ENCODE measurements around the gene FAIM2.

FAIM2 gene

DNA sequence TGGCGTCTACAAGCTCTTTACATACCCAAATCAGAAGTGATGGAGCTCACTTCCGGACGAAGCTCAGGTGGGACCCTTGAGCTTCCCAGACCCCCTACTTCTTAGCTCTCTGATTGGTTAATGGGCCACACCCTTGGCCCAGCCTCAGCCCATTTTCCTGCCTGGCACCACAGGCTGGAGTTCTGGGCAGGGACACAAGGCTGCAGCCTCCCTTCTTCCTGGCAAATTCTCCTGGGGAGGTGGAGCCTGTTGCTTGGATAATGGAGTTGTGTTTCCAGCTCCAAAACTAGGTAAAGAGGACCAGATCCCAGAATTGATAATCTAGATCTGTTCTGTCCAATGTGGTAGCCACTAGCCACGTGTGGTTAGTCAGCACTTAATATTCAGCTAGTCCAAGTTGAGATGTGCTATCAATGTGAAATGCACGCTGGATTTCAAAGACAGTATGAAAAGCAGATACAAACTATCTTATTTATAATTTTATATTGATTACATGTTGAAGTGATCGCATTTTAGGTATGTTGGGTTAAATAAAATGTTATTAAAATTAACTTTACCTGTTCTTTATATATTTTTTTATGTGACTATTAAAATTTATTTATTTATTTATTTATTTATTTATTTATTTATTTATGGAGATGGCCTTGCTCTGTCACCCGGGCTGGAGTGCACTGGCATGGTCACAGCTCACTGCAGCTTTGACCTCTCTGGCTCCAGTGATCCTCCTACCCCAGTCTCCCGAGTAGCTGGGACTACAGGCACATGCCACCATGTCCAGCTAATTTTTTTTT is 12.6 kb upstream of the FAIM2 start:
- Histone ChIP-seq H3K4me1 (ENCODE audit: insufficient read depth, low read length) (peaks cover 6% of the 10 kb centered on the region; the same call in 1 of the 2 replicates), H3K36me3 (ENCODE audit: insufficient read depth, low read length) (no peaks in the 10 kb centered on the region), H3K9ac (ENCODE audit: low read depth, low read length) (no peak overlapping the region), H3K9me3 (ENCODE audit: control insufficient read depth, insufficient read depth, low read length) (no peaks in the 10 kb centered on the region)

DNA sequence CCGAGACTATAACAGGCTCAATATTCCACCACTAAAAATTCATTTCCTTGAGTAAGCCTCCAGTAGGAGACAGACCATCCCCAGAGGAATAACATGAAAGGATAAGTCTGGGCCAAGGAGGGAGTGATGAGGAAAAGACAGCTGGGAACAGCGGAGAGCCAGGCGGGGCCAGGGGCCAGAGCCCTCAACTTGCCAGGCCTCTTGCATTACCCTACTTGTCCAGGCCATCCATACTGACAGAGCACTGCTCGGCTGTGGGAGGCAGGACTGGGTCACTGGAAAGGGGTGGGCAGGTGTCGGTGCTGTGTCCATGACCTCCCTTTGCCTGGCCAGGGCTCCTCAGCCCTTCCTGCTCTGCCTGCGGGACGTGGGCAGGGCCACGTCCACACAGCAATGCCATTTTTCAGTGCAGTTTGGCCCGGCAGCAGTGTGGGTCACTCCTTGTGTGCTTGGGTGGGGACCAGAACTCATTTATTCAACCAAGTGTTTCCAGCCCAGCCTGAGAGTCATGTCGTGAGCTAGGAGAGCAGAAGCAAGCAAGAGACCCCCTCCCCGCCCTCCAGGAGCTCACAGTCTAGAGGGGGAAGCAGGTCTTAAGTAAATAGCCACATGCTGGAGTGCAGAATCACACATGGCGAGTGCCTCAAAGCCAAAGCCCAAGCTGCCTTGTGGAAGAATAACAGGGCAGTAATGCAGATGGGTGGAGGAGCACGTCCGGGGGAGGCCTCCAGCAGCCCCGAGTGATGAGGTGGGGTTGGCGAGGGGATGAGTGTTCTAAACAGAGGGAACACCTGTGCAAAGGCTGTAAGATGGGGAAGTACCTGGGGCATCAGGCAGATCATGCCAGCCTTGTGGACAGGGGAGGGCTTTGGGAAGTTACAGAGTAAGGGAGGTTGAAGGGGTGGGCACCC is 8.9 kb upstream of the FAIM2 start:
- H3K9ac ChIP-seq (ENCODE audit: low read depth, low read length), result no peak overlapping the region
- H3K36me3 ChIP-seq (ENCODE audit: insufficient read depth, low read length), result no peaks in the 10 kb centered on the region
- no peaks in the 10 kb centered on the region for H3K9me3 ChIP-seq (ENCODE audit: control insufficient read depth, insufficient read depth, low read length)
- peaks cover 16% of the 10 kb centered on the region; the same call in 1 of the 2 replicates for H3K4me1 ChIP-seq (ENCODE audit: insufficient read depth, low read length)

DNA sequence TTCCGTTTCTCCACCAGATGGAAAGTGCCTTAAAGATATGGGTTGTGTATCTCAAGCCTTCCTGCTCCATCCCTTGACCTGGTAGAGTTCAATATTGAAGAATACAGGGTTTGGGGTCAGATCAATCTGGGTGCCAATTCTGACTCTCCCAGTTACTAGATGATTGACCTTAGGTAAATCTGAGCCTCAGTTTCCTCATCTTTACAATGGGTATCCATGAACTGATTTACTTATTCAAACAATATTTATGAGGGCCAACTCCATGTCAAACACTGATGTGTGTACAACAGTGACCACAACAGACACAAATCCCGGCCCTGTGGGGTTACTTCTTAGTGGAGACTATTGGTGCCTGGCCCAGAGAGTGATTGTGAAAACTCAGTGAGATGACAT is 7.5 kb upstream of the FAIM2 start:
- Histone ChIP-seq H3K9me3 (ENCODE audit: control insufficient read depth, insufficient read depth, low read length) (no peaks in the 10 kb centered on the region), H3K9ac (ENCODE audit: low read depth, low read length) (no peak overlapping the region), H3K4me1 (ENCODE audit: insufficient read depth, low read length) (peaks cover 16% of the 10 kb centered on the region; the same call in 1 of the 2 replicates), H3K36me3 (ENCODE audit: insufficient read depth, low read length) (no peaks in the 10 kb centered on the region)

DNA sequence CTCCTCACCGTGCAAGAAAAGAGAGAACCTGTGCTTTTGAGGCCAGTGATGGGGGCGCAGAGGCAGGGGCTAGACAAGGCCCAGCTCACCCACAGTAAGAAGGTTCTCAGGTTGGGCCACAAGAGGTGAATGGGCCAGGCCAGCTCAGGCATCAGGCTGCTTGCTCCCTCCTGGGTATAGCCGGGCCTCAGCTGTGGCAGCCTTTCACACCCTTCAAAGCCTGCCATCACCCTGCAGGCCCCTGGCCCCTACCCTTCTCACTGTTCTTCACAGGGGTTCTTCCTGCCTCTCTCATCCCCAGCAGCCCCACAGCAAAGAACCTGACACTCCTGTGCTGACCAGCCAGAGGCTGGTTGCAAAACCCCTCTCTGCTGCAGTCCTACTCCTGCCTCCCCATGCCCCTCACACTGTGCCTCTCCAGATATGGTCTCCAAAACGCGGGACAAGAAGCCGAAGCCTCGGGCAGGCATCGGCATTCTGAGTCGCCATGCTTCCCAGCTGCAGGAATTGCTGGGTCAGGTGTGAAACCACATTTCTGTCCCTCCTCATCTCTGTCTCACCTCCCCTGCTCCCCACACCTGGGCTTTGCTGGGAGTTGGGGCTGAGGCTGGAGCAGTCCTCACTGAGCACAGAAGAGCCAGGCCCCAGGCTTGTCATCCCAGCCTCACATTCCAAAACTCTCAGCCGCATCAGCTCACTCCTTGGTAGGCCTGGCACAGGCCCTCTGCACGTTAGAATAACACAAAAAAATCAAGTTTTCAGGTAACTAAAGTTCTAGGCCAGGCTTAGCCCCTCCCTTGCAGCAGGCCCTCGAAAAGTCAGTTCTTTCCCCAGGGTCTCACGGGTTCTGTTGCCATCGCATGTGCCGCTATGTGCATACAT is 6.9 kb upstream of the FAIM2 start:
- no peak overlapping the region for H3K9ac ChIP-seq (ENCODE audit: low read depth, low read length)
- H3K36me3 ChIP-seq (ENCODE audit: insufficient read depth, low read length), result no peaks in the 10 kb centered on the region
- peaks cover 16% of the 10 kb centered on the region; the same call in 1 of the 2 replicates for H3K4me1 ChIP-seq (ENCODE audit: insufficient read depth, low read length)
- H3K9me3 ChIP-seq (ENCODE audit: control insufficient read depth, insufficient read depth, low read length), result no peaks in the 10 kb centered on the region

DNA sequence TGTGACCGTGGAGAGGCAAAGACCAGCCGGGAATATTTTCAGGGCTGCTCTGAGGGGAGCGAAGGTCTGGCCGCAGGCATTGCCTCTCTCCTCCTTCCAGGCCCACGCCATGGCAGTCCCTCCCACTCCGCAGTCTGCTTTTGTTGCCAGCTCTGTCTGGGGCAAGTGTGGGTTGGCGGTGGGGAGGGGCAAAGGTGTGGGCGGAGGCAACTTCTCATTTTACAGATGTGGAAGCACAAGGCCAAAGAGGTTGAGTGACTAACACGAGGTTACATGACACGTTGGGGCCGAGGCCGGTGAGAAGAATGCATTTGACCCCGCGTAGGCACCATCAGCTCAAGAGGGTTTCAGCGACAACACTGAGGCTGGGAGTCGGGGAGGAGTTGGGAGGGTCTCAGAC is 6.1 kb upstream of the FAIM2 start:
- Histone ChIP-seq H3K9me3 (ENCODE audit: control insufficient read depth, insufficient read depth, low read length) (no peaks in the 10 kb centered on the region), H3K9ac (ENCODE audit: low read depth, low read length) (no peak overlapping the region), H3K36me3 (ENCODE audit: insufficient read depth, low read length) (no peaks in the 10 kb centered on the region), H3K4me1 (ENCODE audit: insufficient read depth, low read length) (peaks cover 16% of the 10 kb centered on the region; the same call in 1 of the 2 replicates)

DNA sequence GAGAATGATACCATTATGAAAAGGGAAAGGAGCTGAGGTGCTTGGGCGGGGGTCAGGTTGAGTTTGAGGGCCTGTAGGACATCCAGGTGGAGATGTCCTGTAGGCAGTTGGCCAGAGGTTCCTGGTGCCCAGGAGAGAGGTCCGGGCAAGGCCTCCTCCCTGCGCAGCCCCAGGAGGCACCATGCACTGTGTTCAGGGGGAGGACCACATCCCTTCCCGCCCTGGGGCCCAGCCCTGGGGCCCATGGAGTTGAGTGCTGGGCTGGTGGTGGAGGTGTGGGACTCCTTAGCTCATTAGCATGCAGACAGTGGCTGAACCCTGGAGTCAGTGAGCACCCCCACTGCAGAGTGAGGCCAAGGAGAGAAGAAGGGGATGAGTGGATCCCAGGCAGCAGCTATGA is 5.7 kb upstream of the FAIM2 start:
- peaks cover 13% of the 10 kb centered on the region; the same call in 1 of the 2 replicates for H3K4me1 ChIP-seq (ENCODE audit: insufficient read depth, low read length)
- no peaks in the 10 kb centered on the region for H3K9me3 ChIP-seq (ENCODE audit: control insufficient read depth, insufficient read depth, low read length)
- no peak overlapping the region for H3K9ac ChIP-seq (ENCODE audit: low read depth, low read length)

DNA sequence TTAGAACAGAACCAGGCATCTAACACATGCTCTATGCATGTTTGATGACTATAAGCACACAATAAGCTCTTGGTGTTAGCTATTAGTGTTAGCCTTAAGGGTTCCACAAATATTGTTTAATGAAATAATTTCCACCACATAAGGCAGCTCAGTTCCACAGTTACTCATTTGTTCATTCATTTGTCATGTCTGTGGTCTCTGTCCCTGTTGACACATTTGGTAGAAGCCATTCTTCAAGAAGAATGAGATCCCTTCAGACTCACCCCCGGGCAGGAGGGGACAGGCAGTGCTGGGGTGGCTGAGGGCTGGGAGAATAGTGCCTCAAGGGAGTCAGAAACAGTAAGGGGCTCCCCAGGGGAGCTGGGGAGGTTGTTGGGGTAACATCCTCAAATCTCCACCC is 3.7 kb upstream of the FAIM2 start:
- Histone ChIP-seq H3K36me3 (ENCODE audit: insufficient read depth, low read length) (no peaks in the 10 kb centered on the region), H3K4me1 (ENCODE audit: insufficient read depth, low read length) (peaks cover 13% of the 10 kb centered on the region), H3K9ac (ENCODE audit: low read depth, low read length) (no peak overlapping the region), H3K9me3 (ENCODE audit: control insufficient read depth, insufficient read depth, low read length) (no peaks in the 10 kb centered on the region)

More for the DNA sequence above, 5.7 kb upstream of the FAIM2 start:
- no peaks in the 10 kb centered on the region for H3K36me3 ChIP-seq (ENCODE audit: insufficient read depth, low read length)

DNA sequence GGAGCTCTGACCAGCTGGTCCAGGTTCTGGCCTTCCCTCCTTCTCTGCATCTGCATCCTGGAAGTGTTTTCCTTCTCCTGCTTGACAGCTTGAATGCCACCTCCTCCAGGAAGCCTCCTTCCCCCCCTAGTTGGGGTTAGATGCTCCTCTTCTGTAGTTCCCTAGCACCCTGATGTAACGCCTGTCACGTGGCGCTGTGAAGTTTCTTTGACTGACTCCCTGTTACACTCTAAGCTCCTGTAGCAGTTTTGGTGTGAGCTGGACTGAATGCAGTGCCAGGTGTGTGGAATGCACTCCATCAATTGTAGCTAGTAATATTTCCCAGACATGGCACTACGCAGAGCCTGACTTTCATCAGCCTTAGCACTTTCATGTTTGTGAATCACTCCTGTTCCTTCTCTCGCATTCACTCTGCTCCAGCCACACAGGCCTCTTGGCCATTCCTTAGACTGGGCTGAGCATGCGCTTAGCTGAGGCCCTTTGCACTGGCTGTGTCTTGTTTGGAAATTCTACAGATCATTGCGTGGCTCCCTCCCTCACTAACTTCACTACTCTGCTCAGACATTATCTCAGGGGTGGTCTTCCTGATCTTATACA is 2.1 kb upstream of the FAIM2 start:
- Histone ChIP-seq H3K9ac (ENCODE audit: low read depth, low read length) (no peak overlapping the region), H3K36me3 (ENCODE audit: insufficient read depth, low read length) (no peaks in the 10 kb centered on the region), H3K4me1 (ENCODE audit: insufficient read depth, low read length) (peaks cover 13% of the 10 kb centered on the region), H3K9me3 (ENCODE audit: control insufficient read depth, insufficient read depth, low read length) (no peaks in the 10 kb centered on the region)

DNA sequence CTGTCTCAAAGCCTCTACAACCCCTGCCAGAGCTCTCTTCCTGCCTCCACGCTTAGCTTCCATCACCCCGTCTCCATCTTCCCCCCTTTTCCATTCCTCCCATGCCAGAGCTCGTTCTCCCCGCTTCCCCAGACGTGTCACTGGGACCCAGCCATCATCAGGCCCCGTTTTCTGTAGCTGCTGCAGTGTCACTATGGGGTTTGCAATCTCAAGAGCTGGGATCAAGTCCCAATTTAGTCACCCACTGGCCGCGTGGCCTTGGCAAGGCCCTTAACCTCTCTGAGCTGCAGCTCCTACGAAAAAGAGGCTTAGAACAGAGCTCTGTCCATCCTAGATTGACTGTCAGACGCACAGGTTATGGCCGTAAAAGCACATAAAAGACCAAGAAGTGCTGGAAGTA is 901 bp upstream of the FAIM2 start:
- H3K9ac ChIP-seq (ENCODE audit: low read depth, low read length), result no peak overlapping the region
- H3K9me3 ChIP-seq (ENCODE audit: control insufficient read depth, insufficient read depth, low read length), result no peaks in the 10 kb centered on the region
- no peaks in the 10 kb centered on the region for H3K36me3 ChIP-seq (ENCODE audit: insufficient read depth, low read length)
- peaks cover 8% of the 10 kb centered on the region for H3K4me1 ChIP-seq (ENCODE audit: insufficient read depth, low read length)

DNA sequence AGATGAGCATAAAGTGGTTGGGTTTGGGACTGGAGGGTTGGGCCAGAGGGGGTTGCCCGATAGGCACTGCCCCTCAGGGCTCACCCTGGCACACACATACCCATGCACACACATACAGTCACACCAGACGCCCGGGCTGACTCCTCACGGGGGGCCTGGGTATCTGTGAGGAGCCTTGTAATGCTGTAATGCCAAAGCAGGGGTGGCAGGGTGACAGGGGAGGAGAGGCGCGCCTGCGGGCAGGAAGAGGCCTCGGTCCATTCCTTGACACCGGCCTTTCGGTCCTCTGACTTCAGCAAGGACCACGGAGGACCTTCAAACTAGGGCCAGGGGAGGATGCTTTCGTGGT is 375 bp downstream of the FAIM2 start:
- Histone ChIP-seq H3K9ac (ENCODE audit: low read depth, low read length) (peak overlapping the region; percentile 12; the same call in 1 of the 2 replicates), H3K36me3 (ENCODE audit: insufficient read depth, low read length) (no peaks in the 10 kb centered on the region), H3K9me3 (ENCODE audit: control insufficient read depth, insufficient read depth, low read length) (no peaks in the 10 kb centered on the region), H3K4me1 (ENCODE audit: insufficient read depth, low read length) (peaks cover 3% of the 10 kb centered on the region; the same call in 1 of the 2 replicates)

DNA sequence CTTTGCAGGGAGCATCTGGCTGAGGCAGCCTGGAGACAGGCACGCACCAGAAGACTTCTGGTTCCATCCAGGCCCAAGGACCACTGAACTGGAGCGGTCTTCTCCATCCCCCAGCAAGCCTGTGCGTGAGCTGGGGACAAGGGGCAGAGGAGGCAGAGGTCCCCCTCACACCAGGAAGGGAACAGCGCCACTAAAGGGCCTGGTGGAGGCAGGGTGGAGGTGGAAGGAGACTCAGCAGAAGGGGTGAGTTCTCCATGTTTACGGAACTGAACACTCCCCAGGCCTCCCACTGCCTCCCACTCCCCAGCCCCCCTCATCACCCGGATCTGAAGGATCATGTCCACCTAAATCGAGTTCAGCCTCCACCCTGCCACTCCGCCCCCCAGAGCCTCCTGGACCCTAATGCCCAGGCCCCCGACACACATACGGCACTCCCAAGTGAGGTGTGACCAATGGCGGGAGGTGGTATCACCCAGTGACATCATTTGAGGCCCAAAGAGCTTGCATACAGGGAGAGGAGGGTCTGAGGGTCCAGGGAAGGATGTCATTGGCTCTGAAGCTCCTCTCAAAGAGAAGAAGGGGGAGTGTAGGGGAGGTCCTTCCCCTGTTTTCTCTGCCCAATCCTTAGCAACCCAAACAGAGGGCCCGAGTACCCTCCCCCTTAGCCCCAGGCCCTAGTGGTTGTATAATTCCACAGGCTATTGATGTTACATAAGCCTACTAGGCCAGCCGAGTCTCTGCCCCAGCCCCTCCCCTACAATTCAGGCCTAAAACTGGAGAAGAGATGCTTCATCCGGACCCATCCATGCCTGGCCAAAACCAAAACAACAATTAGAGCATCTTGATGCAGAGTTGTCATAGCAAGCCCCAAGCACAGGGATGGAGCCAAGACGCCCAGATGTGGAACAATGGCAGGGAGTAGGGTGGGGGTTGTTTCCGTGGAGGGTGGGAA is 1.0 kb downstream of the FAIM2 start:
- H3K9me3 ChIP-seq (ENCODE audit: control insufficient read depth, insufficient read depth, low read length), result no peaks in the 10 kb centered on the region
- H3K9ac ChIP-seq (ENCODE audit: low read depth, low read length), result peak overlapping the region; percentile 29; the same call in 1 of the 2 replicates
- peaks cover 3% of the 10 kb centered on the region; the same call in 1 of the 2 replicates for H3K4me1 ChIP-seq (ENCODE audit: insufficient read depth, low read length)
- H3K36me3 ChIP-seq (ENCODE audit: insufficient read depth, low read length), result no peaks in the 10 kb centered on the region

DNA sequence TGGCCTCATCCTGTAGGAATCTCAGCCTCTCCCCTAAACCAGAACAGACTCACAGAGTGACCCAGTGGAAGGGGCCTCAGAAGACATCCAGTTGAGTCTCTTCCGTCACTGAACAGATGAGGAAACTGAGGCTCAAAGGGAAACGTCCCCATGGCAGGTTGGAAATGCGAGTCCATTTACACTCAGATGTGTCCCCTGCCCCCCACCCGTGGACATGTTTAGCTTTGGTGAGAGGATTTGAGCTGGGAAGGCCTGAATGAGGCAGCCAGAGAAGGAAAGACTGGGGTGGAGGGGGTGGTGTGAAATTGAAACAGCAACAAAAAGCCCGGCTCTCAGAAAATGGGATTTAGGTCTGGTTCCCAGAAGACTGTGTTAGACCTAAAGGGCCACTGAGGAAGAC is 1.7 kb downstream of the FAIM2 start:
- H3K9me3 ChIP-seq (ENCODE audit: control insufficient read depth, insufficient read depth, low read length), result no peaks in the 10 kb centered on the region
- H3K9ac ChIP-seq (ENCODE audit: low read depth, low read length), result no peak overlapping the region
- no peaks in the 10 kb centered on the region for H3K36me3 ChIP-seq (ENCODE audit: insufficient read depth, low read length)
- H3K4me1 ChIP-seq (ENCODE audit: insufficient read depth, low read length), result peaks cover 3% of the 10 kb centered on the region; the same call in 1 of the 2 replicates

DNA sequence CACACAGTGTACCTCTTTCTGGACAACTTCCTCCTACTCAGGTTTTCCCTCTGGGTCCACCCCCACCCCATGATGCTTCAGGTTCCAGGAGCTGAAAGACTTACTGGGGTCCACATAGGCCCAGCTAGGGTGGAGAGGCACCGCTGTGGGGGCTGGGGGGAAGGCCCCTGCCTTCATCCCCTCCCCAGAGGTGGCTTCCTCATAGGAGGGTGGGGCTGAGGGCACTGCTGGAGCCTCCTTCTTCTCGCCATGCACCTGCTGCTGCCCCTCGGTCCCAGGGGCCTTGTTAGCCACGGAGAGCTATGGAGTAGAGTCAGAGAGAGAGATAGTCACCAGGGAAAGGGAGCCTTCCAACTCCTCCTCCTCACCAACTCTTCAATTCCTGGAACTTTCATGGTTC is 2.7 kb downstream of the FAIM2 start:
- Histone ChIP-seq H3K9me3 (ENCODE audit: control insufficient read depth, insufficient read depth, low read length) (no peaks in the 10 kb centered on the region), H3K36me3 (ENCODE audit: insufficient read depth, low read length) (no peaks in the 10 kb centered on the region), H3K9ac (ENCODE audit: low read depth, low read length) (no peak overlapping the region), H3K4me1 (ENCODE audit: insufficient read depth, low read length) (peaks cover 3% of the 10 kb centered on the region; the same call in 1 of the 2 replicates)

All from ES-I3 (cell line).